Ishikawa (cell line): ENCODE data around the gene HTRA3.

Experiments used
- CEBPB ChIP-seq: IDR thresholded peaks from 2 replicates; pipeline ENCODE4 v1.6.1; 2012
- CREB1 ChIP-seq: IDR thresholded peaks from 2 replicates; pipeline ENCODE4 v1.6.1; 2012; ENCODE audit warnings: low read depth
- EGR1 ChIP-seq: IDR thresholded peaks from 2 replicates; pipeline ENCODE4 v1.6.1; 2012
- EP300 ChIP-seq: IDR thresholded peaks from 2 replicates; pipeline ENCODE4 v1.6.1; 2012; ENCODE audit warnings: borderline replicate concordance
- FOXM1 ChIP-seq: IDR thresholded peaks from 2 replicates; pipeline ENCODE4 v1.6.1; 2012; ENCODE audit warnings: low read depth, borderline replicate concordance
- NFIC ChIP-seq: IDR thresholded peaks from 2 replicates; pipeline ENCODE4 v1.6.1; 2012
- RAD21 ChIP-seq: IDR thresholded peaks from 2 replicates; pipeline ENCODE4 v1.6.1; 2012; ENCODE audit warnings: low read depth
- TAF1 ChIP-seq: IDR thresholded peaks from 2 replicates; pipeline ENCODE4 v1.6.1; 2012; ENCODE audit warnings: low read depth, mild to moderate bottlenecking
- TCF12 ChIP-seq: IDR thresholded peaks from 2 replicates; pipeline ENCODE4 v1.6.1; 2012; ENCODE audit warnings: low read depth
- TEAD4 ChIP-seq: IDR thresholded peaks from 2 replicates; pipeline ENCODE4 v1.6.1; 2012
- YY1 ChIP-seq: IDR thresholded peaks from 2 replicates; pipeline ENCODE4 v1.6.1; 2012; ENCODE audit warnings: low read depth
- ZBTB7A ChIP-seq: IDR thresholded peaks from 2 replicates; pipeline ENCODE4 v1.6.1; 2012; ENCODE audit warnings: low read depth
- TF ChIP-seq, protein P1 (sequence below): IDR thresholded peaks from 2 replicates; pipeline ENCODE4 v1.6.1; 2012
- TF ChIP-seq, protein P2 (sequence below): IDR thresholded peaks from 2 replicates; pipeline ENCODE4 v1.6.1; 2012; ENCODE audit warnings: low read depth, mild to moderate bottlenecking
- TF ChIP-seq, protein P3 (sequence below): IDR thresholded peaks from 2 replicates; pipeline ENCODE4 v1.6.1; 2012

The HTRA3 gene

DNA sequence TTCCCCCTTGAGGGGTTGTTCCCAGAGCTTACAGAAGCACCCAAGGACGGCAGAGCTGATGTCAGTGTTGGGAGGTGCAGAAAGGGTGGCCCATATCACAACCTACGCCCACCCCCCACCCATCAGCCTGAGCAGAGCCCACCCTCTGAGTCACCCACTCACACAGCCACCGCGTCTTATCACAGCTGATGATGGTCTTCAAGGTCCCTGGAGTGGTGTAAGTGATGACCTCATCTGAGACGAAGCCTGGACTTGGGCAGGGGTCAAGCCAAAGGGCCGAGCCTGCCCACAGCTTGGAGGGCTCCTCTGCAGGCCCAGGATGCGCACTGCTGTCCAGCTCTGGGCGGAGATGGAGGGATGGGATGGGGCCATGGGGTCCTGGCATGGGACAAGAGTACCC is 3.0 kb upstream of the HTRA3 start:
- no peak for TF ChIP-seq TEAD4
- TF ChIP-seq EP300, result no peak

DNA sequence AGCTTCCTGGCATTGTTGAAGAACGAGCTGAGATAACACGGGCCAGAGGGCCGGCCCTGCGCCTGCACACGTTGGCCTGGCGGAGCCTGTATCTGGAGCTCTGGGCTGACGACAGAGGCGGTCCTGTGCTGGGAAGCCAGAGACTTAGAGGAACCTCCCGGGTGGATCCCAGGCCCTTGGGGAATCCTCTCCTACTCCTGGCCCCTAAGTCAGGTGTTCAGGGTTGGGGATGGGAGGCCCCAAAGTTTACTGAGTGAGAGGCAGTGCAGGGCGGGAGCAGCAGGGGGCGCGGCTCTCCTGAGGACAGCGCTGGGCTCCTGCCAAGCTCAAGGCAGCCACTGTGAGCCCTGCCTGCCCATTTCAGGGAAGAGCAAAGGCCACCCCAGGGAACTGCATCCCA is 2.5 kb upstream of the HTRA3 start:
- peak; percentile 80 for TF ChIP-seq RAD21
- TF ChIP-seq TEAD4, result no peak
- TF ChIP-seq NFIC, result peak; percentile 44; the same call in 1 of the 2 replicates

DNA sequence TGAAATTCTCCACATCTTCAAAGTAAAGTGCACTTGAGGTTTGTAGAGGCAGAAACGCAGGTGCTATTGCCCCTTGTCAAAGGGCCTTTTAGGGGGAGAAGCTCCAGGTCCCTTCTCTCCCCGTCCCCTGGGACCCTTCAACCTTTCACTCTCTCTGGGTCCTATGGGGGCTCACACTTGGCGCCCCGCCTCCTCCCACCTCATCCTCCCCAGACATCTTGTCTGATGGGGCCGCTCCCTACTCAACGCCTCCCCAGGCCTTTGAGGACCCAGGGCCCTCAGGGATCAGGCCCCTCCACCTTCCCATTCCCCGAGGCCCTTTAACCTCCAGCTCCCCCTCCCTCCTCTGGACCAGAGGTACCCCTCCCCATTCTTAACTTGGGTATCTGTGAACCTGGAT is 1.3 kb upstream of the HTRA3 start:
- no peak for TF ChIP-seq RAD21
- TF ChIP-seq, protein P1, sequence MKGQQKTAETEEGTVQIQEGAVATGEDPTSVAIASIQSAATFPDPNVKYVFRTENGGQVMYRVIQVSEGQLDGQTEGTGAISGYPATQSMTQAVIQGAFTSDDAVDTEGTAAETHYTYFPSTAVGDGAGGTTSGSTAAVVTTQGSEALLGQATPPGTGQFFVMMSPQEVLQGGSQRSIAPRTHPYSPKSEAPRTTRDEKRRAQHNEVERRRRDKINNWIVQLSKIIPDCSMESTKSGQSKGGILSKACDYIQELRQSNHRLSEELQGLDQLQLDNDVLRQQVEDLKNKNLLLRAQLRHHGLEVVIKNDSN, result no peak
- TF ChIP-seq, protein P2, sequence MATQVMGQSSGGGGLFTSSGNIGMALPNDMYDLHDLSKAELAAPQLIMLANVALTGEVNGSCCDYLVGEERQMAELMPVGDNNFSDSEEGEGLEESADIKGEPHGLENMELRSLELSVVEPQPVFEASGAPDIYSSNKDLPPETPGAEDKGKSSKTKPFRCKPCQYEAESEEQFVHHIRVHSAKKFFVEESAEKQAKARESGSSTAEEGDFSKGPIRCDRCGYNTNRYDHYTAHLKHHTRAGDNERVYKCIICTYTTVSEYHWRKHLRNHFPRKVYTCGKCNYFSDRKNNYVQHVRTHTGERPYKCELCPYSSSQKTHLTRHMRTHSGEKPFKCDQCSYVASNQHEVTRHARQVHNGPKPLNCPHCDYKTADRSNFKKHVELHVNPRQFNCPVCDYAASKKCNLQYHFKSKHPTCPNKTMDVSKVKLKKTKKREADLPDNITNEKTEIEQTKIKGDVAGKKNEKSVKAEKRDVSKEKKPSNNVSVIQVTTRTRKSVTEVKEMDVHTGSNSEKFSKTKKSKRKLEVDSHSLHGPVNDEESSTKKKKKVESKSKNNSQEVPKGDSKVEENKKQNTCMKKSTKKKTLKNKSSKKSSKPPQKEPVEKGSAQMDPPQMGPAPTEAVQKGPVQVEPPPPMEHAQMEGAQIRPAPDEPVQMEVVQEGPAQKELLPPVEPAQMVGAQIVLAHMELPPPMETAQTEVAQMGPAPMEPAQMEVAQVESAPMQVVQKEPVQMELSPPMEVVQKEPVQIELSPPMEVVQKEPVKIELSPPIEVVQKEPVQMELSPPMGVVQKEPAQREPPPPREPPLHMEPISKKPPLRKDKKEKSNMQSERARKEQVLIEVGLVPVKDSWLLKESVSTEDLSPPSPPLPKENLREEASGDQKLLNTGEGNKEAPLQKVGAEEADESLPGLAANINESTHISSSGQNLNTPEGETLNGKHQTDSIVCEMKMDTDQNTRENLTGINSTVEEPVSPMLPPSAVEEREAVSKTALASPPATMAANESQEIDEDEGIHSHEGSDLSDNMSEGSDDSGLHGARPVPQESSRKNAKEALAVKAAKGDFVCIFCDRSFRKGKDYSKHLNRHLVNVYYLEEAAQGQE, result no peak
- TF ChIP-seq ZBTB7A, result no peak

DNA sequence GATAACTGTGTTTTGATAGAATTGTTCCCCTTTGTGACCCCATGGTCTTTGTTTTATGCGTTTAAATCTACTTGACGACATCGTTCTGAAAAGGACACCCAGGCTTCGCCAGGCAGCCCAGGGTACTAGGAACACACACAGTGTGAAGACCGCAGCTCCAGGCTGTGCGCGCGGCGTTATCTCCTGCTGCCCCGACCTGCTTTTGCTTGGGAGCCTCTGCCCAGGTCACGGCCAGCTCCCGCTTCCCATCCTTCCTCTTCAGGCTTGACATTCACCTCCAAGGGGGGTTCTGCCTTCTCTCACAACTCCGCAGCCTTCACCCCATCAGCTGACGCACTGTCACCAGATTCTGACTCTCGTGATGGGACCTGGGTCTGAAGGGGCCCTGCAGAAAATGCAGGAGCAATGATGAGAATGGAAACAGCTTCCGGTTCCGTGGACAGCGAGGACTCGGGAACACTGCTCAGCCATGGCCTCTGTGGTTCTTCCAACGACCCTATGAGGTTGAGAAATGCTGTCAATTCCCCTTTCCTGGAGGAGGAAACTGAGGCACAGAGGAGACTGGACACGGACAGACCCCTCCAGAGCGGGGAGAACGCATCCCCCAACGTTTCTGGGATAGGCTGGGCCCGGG is 536 bp upstream of the HTRA3 start:
- TF ChIP-seq FOXM1 (no peak), TEAD4 (no peak), EGR1 (no peak), CEBPB (no peak), EP300 (no peak), CREB1 (no peak), ZBTB7A (no peak), YY1 (no peak), TCF12 (no peak), NFIC (no peak), TAF1 (no peak), RAD21 (no peak)
- TF ChIP-seq, protein P2, result no peak
- TF ChIP-seq, protein P1, result no peak
- TF ChIP-seq, protein P3, sequence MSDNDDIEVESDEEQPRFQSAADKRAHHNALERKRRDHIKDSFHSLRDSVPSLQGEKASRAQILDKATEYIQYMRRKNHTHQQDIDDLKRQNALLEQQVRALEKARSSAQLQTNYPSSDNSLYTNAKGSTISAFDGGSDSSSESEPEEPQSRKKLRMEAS, result no peak

DNA sequence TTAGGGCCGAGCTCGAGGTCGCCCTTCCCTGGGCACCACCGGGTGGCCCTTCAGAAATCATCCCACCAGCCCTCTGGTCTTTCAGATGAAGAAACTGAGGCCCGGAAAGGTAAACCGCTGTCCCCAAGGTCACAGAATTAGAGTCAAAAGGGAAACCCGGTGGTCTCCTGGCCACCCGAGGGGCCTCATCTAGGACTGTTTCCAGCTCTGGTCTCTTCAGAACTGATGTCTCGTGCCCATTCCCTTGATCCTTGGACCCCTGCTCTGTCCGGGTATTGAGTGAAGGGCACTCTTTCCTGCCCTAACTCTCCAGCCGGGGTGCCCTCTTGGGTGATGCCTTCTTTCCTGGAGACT is 841 bp downstream of the HTRA3 start:
- TF ChIP-seq EGR1 (no peak), RAD21 (no peak), TCF12 (no peak), CEBPB (no peak), FOXM1 (no peak), ZBTB7A (no peak), EP300 (no peak), TAF1 (no peak)
- TF ChIP-seq, protein P2, result no peak
- TF ChIP-seq, protein P3, result no peak
- TF ChIP-seq, protein P1, result no peak
